B cell (primary cell): Measurements from ENCODE around the gene BANF2.

Source experiments
- EZH2 ChIP-seq: IDR thresholded peaks from 2 replicates; pipeline ENCODE4 v1.6.1; 2012; ENCODE audit warnings: borderline replicate concordance, low read depth, mild to moderate bottlenecking, moderate library complexity, low read length; ENCODE audit not compliant: insufficient read depth, poor library complexity, severe bottlenecking
- TF ChIP-seq, protein P1 (sequence below): fragments of 200-600 bp; IDR thresholded peaks from one replicate; pipeline ENCODE4 v1.8.0; 2022; ENCODE audit warnings: antibody characterized with exemption, mild to moderate bottlenecking

DNA sequence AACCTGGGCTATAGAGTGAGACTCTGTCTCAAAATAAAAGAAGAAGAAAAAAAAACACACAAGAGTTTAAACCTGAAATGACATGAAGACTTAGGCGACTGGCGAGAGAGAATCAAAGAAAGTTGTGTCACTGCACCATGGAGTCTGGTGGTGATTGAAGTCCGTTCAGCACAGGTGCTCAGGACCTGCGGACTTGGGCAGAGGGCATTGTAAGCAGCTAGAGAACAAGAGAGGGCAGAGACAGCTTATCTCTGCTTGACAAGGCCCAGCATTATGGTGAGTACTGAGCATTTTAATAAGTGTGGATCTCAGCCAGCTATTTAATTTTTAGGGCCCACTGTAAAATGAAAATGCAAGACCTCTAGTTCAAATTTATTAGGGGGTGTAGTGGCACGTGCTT is 31.5 kb downstream of the BANF2 start:
- TF ChIP-seq, protein P1, sequence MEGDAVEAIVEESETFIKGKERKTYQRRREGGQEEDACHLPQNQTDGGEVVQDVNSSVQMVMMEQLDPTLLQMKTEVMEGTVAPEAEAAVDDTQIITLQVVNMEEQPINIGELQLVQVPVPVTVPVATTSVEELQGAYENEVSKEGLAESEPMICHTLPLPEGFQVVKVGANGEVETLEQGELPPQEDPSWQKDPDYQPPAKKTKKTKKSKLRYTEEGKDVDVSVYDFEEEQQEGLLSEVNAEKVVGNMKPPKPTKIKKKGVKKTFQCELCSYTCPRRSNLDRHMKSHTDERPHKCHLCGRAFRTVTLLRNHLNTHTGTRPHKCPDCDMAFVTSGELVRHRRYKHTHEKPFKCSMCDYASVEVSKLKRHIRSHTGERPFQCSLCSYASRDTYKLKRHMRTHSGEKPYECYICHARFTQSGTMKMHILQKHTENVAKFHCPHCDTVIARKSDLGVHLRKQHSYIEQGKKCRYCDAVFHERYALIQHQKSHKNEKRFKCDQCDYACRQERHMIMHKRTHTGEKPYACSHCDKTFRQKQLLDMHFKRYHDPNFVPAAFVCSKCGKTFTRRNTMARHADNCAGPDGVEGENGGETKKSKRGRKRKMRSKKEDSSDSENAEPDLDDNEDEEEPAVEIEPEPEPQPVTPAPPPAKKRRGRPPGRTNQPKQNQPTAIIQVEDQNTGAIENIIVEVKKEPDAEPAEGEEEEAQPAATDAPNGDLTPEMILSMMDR, result no peak
- no peak for TF ChIP-seq EZH2
